Ishikawa (cell line): Measurements from ENCODE around the gene PBX1.

Source experiments
- CEBPB ChIP-seq: IDR thresholded peaks from 2 replicates; pipeline ENCODE4 v1.6.1; 2012
- NFIC ChIP-seq: IDR thresholded peaks from 2 replicates; pipeline ENCODE4 v1.6.1; 2012
- RAD21 ChIP-seq: IDR thresholded peaks from 2 replicates; pipeline ENCODE4 v1.6.1; 2012; ENCODE audit warnings: low read depth
- TAF1 ChIP-seq: IDR thresholded peaks from 2 replicates; pipeline ENCODE4 v1.6.1; 2012; ENCODE audit warnings: low read depth, mild to moderate bottlenecking
- TCF12 ChIP-seq: IDR thresholded peaks from 2 replicates; pipeline ENCODE4 v1.6.1; 2012; ENCODE audit warnings: low read depth
- TEAD4 ChIP-seq: IDR thresholded peaks from 2 replicates; pipeline ENCODE4 v1.6.1; 2012
- YY1 ChIP-seq: IDR thresholded peaks from 2 replicates; pipeline ENCODE4 v1.6.1; 2012; ENCODE audit warnings: low read depth
- ZBTB7A ChIP-seq: IDR thresholded peaks from 2 replicates; pipeline ENCODE4 v1.6.1; 2012; ENCODE audit warnings: low read depth
- TF ChIP-seq, protein P1 (sequence below): IDR thresholded peaks from 2 replicates; pipeline ENCODE4 v1.6.1; 2012; ENCODE audit warnings: low read depth, mild to moderate bottlenecking

GRCh38 chr1:164622068-164622845 is 63.3 kb downstream of the PBX1 start:
- no peak for TF ChIP-seq TEAD4
- no peak for TF ChIP-seq NFIC
- TF ChIP-seq, protein P1, sequence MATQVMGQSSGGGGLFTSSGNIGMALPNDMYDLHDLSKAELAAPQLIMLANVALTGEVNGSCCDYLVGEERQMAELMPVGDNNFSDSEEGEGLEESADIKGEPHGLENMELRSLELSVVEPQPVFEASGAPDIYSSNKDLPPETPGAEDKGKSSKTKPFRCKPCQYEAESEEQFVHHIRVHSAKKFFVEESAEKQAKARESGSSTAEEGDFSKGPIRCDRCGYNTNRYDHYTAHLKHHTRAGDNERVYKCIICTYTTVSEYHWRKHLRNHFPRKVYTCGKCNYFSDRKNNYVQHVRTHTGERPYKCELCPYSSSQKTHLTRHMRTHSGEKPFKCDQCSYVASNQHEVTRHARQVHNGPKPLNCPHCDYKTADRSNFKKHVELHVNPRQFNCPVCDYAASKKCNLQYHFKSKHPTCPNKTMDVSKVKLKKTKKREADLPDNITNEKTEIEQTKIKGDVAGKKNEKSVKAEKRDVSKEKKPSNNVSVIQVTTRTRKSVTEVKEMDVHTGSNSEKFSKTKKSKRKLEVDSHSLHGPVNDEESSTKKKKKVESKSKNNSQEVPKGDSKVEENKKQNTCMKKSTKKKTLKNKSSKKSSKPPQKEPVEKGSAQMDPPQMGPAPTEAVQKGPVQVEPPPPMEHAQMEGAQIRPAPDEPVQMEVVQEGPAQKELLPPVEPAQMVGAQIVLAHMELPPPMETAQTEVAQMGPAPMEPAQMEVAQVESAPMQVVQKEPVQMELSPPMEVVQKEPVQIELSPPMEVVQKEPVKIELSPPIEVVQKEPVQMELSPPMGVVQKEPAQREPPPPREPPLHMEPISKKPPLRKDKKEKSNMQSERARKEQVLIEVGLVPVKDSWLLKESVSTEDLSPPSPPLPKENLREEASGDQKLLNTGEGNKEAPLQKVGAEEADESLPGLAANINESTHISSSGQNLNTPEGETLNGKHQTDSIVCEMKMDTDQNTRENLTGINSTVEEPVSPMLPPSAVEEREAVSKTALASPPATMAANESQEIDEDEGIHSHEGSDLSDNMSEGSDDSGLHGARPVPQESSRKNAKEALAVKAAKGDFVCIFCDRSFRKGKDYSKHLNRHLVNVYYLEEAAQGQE = no peak
- TF ChIP-seq CEBPB = no peak
- TF ChIP-seq ZBTB7A = no peak
- no peak for TF ChIP-seq YY1
- TF ChIP-seq TAF1 = no peak
- TF ChIP-seq RAD21 = no peak
- no peak for TF ChIP-seq TCF12
